ENCODE results near the gene PLPPR4.

DNA sequence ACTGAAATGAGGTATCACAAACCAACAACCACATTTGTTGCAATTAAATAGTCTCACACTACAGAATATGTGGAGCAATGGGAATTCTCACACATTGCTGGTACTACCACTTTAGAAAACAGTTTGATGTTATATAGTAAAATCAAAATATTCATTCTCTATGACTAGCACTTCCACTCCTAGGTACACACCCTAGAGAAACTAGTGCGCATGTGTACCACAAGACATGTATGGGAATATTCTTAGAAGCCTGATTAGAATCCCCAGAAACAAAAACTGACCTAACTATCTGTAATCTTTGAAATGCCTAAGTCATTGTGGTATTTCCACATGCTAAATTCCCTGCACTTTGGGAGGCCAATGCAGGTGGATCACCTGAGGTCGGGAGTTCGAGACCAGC, 18.1 kb upstream of the PLPPR4 start:
- TF ChIP-seq, protein P1, sequence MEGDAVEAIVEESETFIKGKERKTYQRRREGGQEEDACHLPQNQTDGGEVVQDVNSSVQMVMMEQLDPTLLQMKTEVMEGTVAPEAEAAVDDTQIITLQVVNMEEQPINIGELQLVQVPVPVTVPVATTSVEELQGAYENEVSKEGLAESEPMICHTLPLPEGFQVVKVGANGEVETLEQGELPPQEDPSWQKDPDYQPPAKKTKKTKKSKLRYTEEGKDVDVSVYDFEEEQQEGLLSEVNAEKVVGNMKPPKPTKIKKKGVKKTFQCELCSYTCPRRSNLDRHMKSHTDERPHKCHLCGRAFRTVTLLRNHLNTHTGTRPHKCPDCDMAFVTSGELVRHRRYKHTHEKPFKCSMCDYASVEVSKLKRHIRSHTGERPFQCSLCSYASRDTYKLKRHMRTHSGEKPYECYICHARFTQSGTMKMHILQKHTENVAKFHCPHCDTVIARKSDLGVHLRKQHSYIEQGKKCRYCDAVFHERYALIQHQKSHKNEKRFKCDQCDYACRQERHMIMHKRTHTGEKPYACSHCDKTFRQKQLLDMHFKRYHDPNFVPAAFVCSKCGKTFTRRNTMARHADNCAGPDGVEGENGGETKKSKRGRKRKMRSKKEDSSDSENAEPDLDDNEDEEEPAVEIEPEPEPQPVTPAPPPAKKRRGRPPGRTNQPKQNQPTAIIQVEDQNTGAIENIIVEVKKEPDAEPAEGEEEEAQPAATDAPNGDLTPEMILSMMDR (IDR thresholded peaks at IDR 0.05; ENCODE audit: low read depth, low read length): no peak
- TF ChIP-seq POLR2A (IDR thresholded peaks at IDR 0.05; ENCODE audit: extremely low read depth, insufficient read length): no peak
